Testis (tissue), 3 donors: ENCODE measurements around the gene ANKRD40CL. TPM values are rescaled to one million over a fixed set of nuclear protein-coding genes. Genes with fewer than 3 reads are reported as not detected.

Source experiments
- DNase-seq: peaks from one replicate; pipeline ENCODE4 v3.0.0-alpha.2; 2019
- H3K27ac ChIP-seq, 2 donors: fragments of 200-600 bp; sonication (generic); one replicate each; pipeline ENCODE4 v1.5.1; 2019
- H3K27me3 ChIP-seq: fragments of 200-600 bp; sonication (generic); one replicate; pipeline ENCODE4 v1.5.1; 2019
- H3K36me3 ChIP-seq: fragments of 200-600 bp; sonication (generic); one replicate; pipeline ENCODE4 v1.5.1; 2017; ENCODE audit warnings: low read depth; ENCODE audit errors: missing control alignments
- H3K4me1 ChIP-seq: fragments of 200-600 bp; sonication (generic); one replicate; pipeline ENCODE4 v1.5.1; 2019
- H3K4me3 ChIP-seq, 2 donors: fragments of 200-600 bp; sonication (generic); one replicate each; pipeline ENCODE4 v1.5.1; 2017 to 2019
- H3K9me3 ChIP-seq: fragments of 200-600 bp; sonication (generic); one replicate; pipeline ENCODE4 v1.5.1; 2017
- POLR2A ChIP-seq: fragments of 450-650 bp; IDR thresholded peaks from one replicate; pipeline ENCODE4 v1.6.1; 2017; ENCODE audit warnings: antibody characterized with exemption, mild to moderate bottlenecking, moderate library complexity
- WGBS, 2 donors: methylation state at CpG; one replicate each; pipeline ENCODE4 v1.1.5; 2018; 5-methylcytosine and 5-hydroxymethylcytosine counted together
- intact Hi-C: fragments of 100-400 bp; cut with DNase I; formaldehyde crosslinking; loops from one replicate; pipeline ENCODE4 v1.15.1; 2023; ENCODE audit warnings: low total_unique reads
- microRNA-seq, 2 donors: library from miRNA; unstranded; fragments of <30 nt; microRNA quantifications; one replicate each; pipeline ENCODE4, GENCODE V29; 2016; ENCODE audit warnings: borderline number of aligned reads in 2 of 2, borderline replicate concordance in 1 of 2
- polyA plus RNA-seq: library from polyadenylated mRNA; stranded (reverse); fragments of 350-450 nt; fragmentation: Illumina TruSeq; extraction: RNeasy Lipid Tissue Mini Kit (QIAGEN cat#74804); gene quantifications from one replicate; pipeline ENCODE4 v1.2.3, GENCODE V29; 2014; ENCODE audit warnings: low read depth, low replicate concordance; ENCODE audit not compliant: insufficient read depth
- small RNA-seq, 2 donors: library from RNA; depleted of rRNA; stranded (forward); fragments of <200 nt; gene quantifications; one replicate each; pipeline ENCODE3, GENCODE V24; 2016
- total RNA-seq, 2 donors: library from RNA; depleted of rRNA; stranded (reverse); fragments of >200 nt; gene quantifications; one replicate each; pipeline ENCODE4 v1.2.3, GENCODE V29; 2016
- TF ChIP-seq, protein P1 (sequence below), 3 experiments: fragments of 450-650 bp in 2 of 3; fragments of 200-600 bp in 1 of 3; sonication (generic) in 1 of 3; IDR thresholded peaks; one replicate each; pipeline ENCODE4 v1.5.1; 2016 to 2019; ENCODE audit warnings: antibody characterized with exemption in 3 of 3, mild to moderate bottlenecking in 2 of 3, moderate library complexity in 1 of 3

ANKRD40CL gene
- total and polyA plus RNA-seq, 3 donors from 2014 or later = not detected

DNA sequence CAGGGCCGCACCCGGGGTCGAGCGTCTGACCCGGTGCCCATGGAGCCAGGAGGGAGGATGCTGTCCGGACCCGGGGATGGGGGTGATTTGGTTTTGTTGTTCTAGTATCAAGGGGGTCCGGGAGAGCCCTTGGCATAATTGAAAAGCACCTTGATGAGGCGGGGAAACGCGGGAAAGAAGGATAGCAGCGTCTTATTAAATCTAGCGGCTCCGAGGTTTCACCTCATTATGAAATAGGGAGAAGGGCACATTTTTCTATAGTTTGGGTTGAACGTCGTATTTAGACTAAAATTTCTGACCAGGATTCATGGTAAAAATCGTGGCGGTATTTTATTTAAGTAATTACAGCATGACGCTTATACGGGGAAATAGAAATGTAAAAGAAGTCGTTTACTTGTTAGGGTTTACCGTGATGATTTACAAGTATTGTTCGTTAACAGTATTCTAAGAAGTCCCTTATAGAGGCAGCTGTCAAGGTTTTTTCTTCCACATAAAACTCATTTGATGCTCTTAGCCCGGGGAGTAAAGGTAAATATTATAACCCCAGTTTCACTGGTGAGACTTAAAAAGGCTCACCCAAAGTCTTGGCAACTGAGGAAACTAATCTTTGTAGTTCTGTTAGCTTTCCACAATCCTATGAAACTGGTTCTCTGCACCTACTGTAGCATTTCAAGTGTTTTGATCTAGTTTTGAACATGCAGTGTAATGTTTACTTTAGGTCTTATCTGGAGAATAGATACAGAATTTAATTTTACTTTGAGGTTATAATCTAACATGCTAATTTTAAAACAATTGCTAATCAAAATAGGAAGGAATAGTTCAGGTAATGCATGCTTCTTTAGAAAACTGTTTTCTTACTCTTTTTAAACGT, 47.2 kb downstream of the ANKRD40CL start:
- TF ChIP-seq, protein P1, sequence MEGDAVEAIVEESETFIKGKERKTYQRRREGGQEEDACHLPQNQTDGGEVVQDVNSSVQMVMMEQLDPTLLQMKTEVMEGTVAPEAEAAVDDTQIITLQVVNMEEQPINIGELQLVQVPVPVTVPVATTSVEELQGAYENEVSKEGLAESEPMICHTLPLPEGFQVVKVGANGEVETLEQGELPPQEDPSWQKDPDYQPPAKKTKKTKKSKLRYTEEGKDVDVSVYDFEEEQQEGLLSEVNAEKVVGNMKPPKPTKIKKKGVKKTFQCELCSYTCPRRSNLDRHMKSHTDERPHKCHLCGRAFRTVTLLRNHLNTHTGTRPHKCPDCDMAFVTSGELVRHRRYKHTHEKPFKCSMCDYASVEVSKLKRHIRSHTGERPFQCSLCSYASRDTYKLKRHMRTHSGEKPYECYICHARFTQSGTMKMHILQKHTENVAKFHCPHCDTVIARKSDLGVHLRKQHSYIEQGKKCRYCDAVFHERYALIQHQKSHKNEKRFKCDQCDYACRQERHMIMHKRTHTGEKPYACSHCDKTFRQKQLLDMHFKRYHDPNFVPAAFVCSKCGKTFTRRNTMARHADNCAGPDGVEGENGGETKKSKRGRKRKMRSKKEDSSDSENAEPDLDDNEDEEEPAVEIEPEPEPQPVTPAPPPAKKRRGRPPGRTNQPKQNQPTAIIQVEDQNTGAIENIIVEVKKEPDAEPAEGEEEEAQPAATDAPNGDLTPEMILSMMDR (IDR thresholded peaks at IDR 0.05) = no peak
- no peak for TF ChIP-seq POLR2A
- 0 to 1% methylated on average over 18 to 25 of the region's 25 CpGs for WGBS, 2 donors
- H3K4me3 ChIP-seq = peak overlapping the region; percentile 65 to 75
- peaks cover 26% of the 10 kb centered on the region for H3K4me1 ChIP-seq
- H3K27ac ChIP-seq = peak overlapping the region; percentile 86 to 95
- no peak for DNase-seq
- intact Hi-C loops = no loop called here
- H3K36me3 ChIP-seq = no peaks in the 10 kb centered on the region
- H3K27me3 ChIP-seq = no peaks in the 10 kb centered on the region
- no peaks in the 10 kb centered on the region for H3K9me3 ChIP-seq

DNA sequence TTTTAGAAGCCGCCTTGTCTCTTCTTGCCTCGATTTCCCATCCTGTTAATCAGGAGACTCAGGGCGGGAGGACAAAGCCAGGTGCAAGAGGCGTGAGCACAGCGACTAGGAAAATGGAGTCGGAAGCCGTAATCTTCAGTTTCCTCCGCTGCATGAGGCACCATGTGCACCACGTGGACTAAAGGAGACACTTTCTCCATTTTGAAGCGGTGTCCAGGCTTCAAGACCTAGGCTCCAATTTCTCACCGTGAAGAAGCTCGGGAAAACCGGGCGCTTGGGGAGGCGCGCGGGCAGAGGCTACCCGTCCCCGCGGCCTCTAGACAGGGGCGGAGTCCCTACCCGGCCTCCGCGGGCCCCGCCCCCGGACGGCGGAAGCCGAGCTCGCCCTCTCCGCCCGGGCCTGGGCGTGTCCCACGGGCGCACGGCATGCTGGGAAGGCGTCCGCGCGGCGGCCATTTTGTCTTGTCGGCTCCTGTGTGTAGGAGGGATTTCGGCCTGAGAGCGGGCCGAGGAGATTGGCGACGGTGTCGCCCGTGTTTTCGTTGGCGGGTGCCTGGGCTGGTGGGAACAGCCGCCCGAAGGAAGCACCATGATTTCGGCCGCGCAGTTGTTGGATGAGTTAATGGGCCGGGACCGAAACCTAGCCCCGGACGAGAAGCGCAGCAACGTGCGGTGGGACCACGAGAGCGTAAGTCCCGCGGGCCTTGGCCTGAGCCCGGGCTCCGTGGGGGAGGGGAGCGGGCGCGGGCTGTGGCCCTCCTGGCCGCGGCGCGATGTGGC, 48.0 kb downstream of the ANKRD40CL start, which contains the start of gene LUC7L3:
LUC7L3 (plus strand) TSS at position 460 of the 780 bp plus-strand sequence; CDS start at position 590, 130 bp downstream.
- peak; percentile 46 for TF ChIP-seq POLR2A
- TF ChIP-seq, protein P1 (IDR thresholded peaks at IDR 0.05) = peak in 1 of 3 experiments; percentile 8
- WGBS, 2 donors = 1 to 2% methylated on average over 19 to 60 of the region's 76 CpGs
- Histone ChIP-seq H3K36me3 (no peaks in the 10 kb centered on the region), H3K27me3 (no peaks in the 10 kb centered on the region), H3K4me3 (peak within 1 kb of the TSS; percentile 65 to 75), H3K9me3 (no peaks in the 10 kb centered on the region), H3K4me1 (peaks cover 26% of the 10 kb centered on the region), H3K27ac (peak within 1 kb of the TSS; percentile 86 to 95)
- peak; percentile 95 for DNase-seq
- intact Hi-C loops = no loop called here

DNA sequence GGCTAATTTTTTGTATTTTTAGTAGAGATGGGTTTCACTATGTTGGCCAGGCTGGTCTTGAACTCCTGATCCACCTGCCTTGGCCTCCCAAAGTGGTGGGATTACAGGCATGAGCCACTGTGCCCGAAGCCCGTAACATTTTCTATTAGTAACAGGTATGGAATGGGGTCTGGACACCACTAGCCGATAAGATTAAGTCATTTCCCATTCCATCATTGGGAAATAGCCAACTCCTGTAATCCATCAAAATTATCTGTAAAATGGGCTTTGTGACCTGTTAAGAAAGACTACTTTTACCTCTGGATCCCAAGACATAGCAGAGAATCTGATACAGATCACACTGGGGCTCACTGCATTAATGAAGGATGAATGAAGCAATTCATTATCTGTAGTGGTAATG, 51.8 kb downstream of the ANKRD40CL start:
- H3K4me1 ChIP-seq = peaks cover 4% of the 10 kb centered on the region
- 92 to 100% methylated on average over 3 of the region's 3 CpGs for WGBS, 2 donors
- no peaks in the 10 kb centered on the region for H3K9me3 ChIP-seq
- no peak overlapping the region for H3K27ac ChIP-seq
- no peak for DNase-seq
- intact Hi-C loops = no loop called here
- no peaks in the 10 kb centered on the region for H3K27me3 ChIP-seq
- no peaks in the 10 kb centered on the region for H3K36me3 ChIP-seq
- TF ChIP-seq POLR2A = no peak
- TF ChIP-seq, protein P1 (IDR thresholded peaks at IDR 0.05) = no peak
- no peak overlapping the region for H3K4me3 ChIP-seq

DNA sequence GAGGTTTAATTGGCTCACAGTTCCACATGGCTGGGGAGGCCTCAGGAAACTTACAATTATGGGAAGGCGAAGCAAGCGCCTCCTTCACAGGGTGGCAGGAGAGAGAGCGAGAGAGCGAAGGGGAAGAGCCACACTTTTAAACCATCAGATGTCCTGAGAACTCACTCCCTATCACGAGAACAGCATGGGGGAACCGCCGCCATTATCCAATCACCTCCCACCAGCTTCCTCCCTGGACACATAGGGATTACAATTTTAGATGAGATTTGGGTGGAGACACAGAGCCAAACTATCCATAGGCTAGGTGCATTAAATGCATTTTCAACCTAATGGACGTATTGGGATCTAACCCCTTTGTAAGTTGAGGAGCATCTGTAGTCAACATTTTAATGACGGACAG, 54.7 kb downstream of the ANKRD40CL start:
- Histone ChIP-seq H3K36me3 (no peaks in the 10 kb centered on the region), H3K4me1 (peaks cover 23% of the 10 kb centered on the region), H3K27me3 (no peaks in the 10 kb centered on the region), H3K4me3 (no peak overlapping the region), H3K27ac (no peak overlapping the region), H3K9me3 (no peaks in the 10 kb centered on the region)
- no peak for DNase-seq
- TF ChIP-seq, protein P1 (IDR thresholded peaks at IDR 0.05) = no peak
- TF ChIP-seq POLR2A = no peak
- WGBS, 2 donors = 69 to 70% methylated on average over 9 of the region's 9 CpGs
- intact Hi-C loops = no loop called here

Small RNA genes within 50 kb of the gene (microRNA-seq; reads per million reads assigned to microRNA genes)
- 0 reads per million in 2 donors for gene MIR8059

Small RNA genes within 50 kb of the gene (small RNA-seq; reads per million reads assigned to genes)
- gene AC005921.1 = 0 reads per million in 2 donors
- 0 reads per million in 2 donors for gene MIR8059

Other genes with a start within 250 kb of the ANKRD40CL start
- gene EPN3, start 234.8 kb downstream of the ANKRD40CL start, total RNA-seq = 1 to 10 TPM; 4.9 to 6.3 TPM
- 6.3 TPM for gene EPN3, start 234.8 kb downstream of the ANKRD40CL start, polyA plus RNA-seq
- gene SPATA20, start 220.3 kb downstream of the ANKRD40CL start, total RNA-seq = 100 to 1,000 TPM; 207 to 338 TPM
- 264 TPM for gene SPATA20, start 220.3 kb downstream of the ANKRD40CL start, polyA plus RNA-seq
- 1 to 10 TPM; 1.3 to 1.7 TPM for gene CACNA1G, start 206.8 kb downstream of the ANKRD40CL start, total RNA-seq
- gene CACNA1G, start 206.8 kb downstream of the ANKRD40CL start, polyA plus RNA-seq = 1.7 TPM
- 10 to 100 TPM in 1 of 2 donors, 1 to 10 TPM in 1; 10.0 to 12.1 TPM for gene ABCC3, start 132.6 kb downstream of the ANKRD40CL start, total RNA-seq
- gene ABCC3, start 132.6 kb downstream of the ANKRD40CL start, polyA plus RNA-seq = 15.4 TPM
- gene ANKRD40, start 59.6 kb downstream of the ANKRD40CL start, total RNA-seq = 10 to 100 TPM; 24.3 to 31.7 TPM
- 24.7 TPM for gene ANKRD40, start 59.6 kb downstream of the ANKRD40CL start, polyA plus RNA-seq
- 100 to 1,000 TPM; 115 to 160 TPM for gene LUC7L3, start 47.9 kb downstream of the ANKRD40CL start, total RNA-seq
- 37.4 TPM for gene LUC7L3, start 47.9 kb downstream of the ANKRD40CL start, polyA plus RNA-seq
- gene WFIKKN2, start 68.1 kb upstream of the ANKRD40CL start, total RNA-seq = 1 to 10 TPM; 3.7 to 7.3 TPM
- gene WFIKKN2, start 68.1 kb upstream of the ANKRD40CL start, polyA plus RNA-seq = 6.8 TPM
- gene TOB1, start 98.8 kb upstream of the ANKRD40CL start, total RNA-seq = 10 to 100 TPM; 18.4 to 26.1 TPM
- 42.8 TPM for gene TOB1, start 98.8 kb upstream of the ANKRD40CL start, polyA plus RNA-seq